GM12873 (cell line): ENCODE data around the gene MAGI2.

Source experiments
- CTCF ChIP-seq: IDR thresholded peaks from 2 replicates; pipeline ENCODE4 v1.5.1; 2012; ENCODE audit warnings: low read depth, mild to moderate bottlenecking, moderate library complexity, low read length, control low read depth; ENCODE audit not compliant: insufficient read depth; ENCODE audit errors: missing control alignments

MAGI2 gene

GRCh38 chr7:78489476-78490240 lies 963.8 kb downstream of the MAGI2 start:
- TF ChIP-seq CTCF = no peak

GRCh38 chr7:78487464-78487863 lies 966.0 kb downstream of the MAGI2 start:
- no peak for TF ChIP-seq CTCF

- no peak for TF ChIP-seq CTCF
These were observed 974.1 kb downstream of the MAGI2 start for GRCh38 chr7:78479348-78479747.

- no peak for TF ChIP-seq CTCF
These were observed 976.5 kb downstream of the MAGI2 start for GRCh38 chr7:78476851-78477405.

- TF ChIP-seq CTCF = no peak
These were observed 979.7 kb downstream of the MAGI2 start for GRCh38 chr7:78473571-78474301.

GRCh38 chr7:78473021-78473420 lies 980.4 kb downstream of the MAGI2 start:
- TF ChIP-seq CTCF = no peak

- no peak for TF ChIP-seq CTCF
These were observed 980.9 kb downstream of the MAGI2 start for GRCh38 chr7:78472519-78472918.
